ENCODE measurements around the gene YWHAG. TPM values are rescaled to one million over a fixed set of nuclear protein-coding genes. Genes with fewer than 3 reads are reported as not detected.

The YWHAG gene
- total and polyA plus RNA-seq, 9 of the 15 experiments (the other 6 are each of a cell fraction or from before 2014, with no cell fraction given): 30.4 to 246 (median 94.5) TPM

GRCh38 chr7:76314042-76314721 lies 44.6 kb downstream of the YWHAG start (continued):
- TF ChIP-seq GTF3C2 (IDR thresholded peaks at IDR 0.05; ENCODE audit: borderline replicate concordance, extremely low read depth, insufficient read length) (no peak), NRF1 (conservative IDR thresholded peaks at IDR 0.05 in 1 of 2, IDR thresholded peaks at IDR 0.05 in 1 of 2) (peak; percentile 59 to 65; a peak in 3 of 4 replicates), NR2C2 (CRISPR knock-in tag; IDR thresholded peaks at IDR 0.05) (peak; percentile 70; the same call in 1 of the 2 replicates), NR2C2 (tag; IDR thresholded peaks at IDR 0.05) (no peak), SUPT5H (IDR thresholded peaks at IDR 0.05) (no peak), KLF16 (IDR thresholded peaks at IDR 0.05) (peak; percentile 84), ZNF140 (CRISPR knock-in tag; IDR thresholded peaks at IDR 0.05) (no peak), TBL1XR1 (IDR thresholded peaks at IDR 0.05; ENCODE audit: low read length in 2 of 2) (peak; percentile 79 to 93), E2F6 (IDR thresholded peaks at IDR 0.05; ENCODE audit: borderline replicate concordance in 1 of 2, extremely low read depth in 1 of 2, insufficient read depth in 1 of 2, insufficient read length in 1 of 2, low read depth in 1 of 2, low read length in 1 of 2, poor library complexity in 1 of 2, severe bottlenecking in 1 of 2) (no peak), ATF7 (IDR thresholded peaks at IDR 0.05) (peak; percentile 80), ZNF699 (CRISPR knock-in tag; IDR thresholded peaks at IDR 0.05; ENCODE audit: insufficient replicate concordance) (no peak), PRMT5 (CRISPR knock-in tag; IDR thresholded peaks at IDR 0.05) (no peak), ARID1B (IDR thresholded peaks at IDR 0.05) (peak; percentile 40), MAFF (IDR thresholded peaks at IDR 0.05; ENCODE audit: low read length) (no peak), ZNF584 (CRISPR knock-in tag; IDR thresholded peaks at IDR 0.05; ENCODE audit: low read depth) (no peak), ZNF316 (IDR thresholded peaks at IDR 0.05) (no peak), NR2F6 (CRISPR knock-in tag; IDR thresholded peaks at IDR 0.05) (no peak), USF1 (CRISPR knock-in tag; IDR thresholded peaks at IDR 0.05) (no peak), ZNF766 (CRISPR knock-in tag; conservative IDR thresholded peaks at IDR 0.05) (no peak), MTA1 (IDR thresholded peaks at IDR 0.05; ENCODE audit: borderline replicate concordance) (no peak; the same call in 1 of the 2 replicates), TCF7 (IDR thresholded peaks at IDR 0.05; ENCODE audit: borderline replicate concordance) (peak; percentile 85; the same call in 1 of the 2 replicates), BRCA1 (IDR thresholded peaks at IDR 0.05) (no peak), BRCA1 (CRISPR knock-in tag; IDR thresholded peaks at IDR 0.05) (no peak)
